ENCODE data around the gene SFSWAP. TPM values are rescaled to one million over a fixed set of nuclear protein-coding genes. Genes with fewer than 3 reads are reported as not detected.
"Not testable (repeated sequence)": the region's sequence is repeated elsewhere in the genome, so short reads cannot be mapped to it uniquely, and the experiment has no call there.

Gene SFSWAP
- total RNA-seq, 4 donors from 2014 or later, result 29.9 to 64.7 (median 45.3) TPM

DNA sequence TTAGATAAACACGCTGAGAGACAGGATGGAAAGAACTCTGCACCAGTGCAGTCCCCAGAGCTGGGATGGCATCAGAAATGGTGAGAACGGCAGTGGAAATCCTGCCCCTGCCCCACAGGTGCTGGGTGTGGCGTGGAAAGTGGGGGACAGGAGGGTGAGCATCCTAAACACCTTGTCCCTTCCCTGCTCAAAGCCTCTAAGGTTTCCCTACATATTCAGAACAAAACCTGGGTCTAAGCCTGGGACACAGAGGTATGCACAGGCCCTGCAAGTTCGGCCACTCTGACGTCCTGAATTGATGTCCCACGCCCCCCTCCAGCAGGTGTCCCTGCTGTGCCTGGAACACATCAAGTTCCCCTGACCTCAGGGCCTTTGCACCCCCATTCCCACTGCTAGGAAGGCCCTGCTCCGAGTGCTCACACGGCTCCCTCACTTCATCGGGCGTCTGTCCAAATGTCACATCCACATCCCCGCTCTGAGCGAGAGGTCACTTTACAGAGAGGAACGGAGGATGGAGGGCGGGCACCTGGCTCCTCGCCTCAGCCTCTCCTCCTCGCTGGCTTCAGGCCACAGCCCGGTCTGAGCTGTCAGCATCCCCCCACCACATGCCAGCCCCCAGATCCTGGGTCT lies 38.5 kb upstream of the SFSWAP start:
- TF ChIP-seq, protein P1, sequence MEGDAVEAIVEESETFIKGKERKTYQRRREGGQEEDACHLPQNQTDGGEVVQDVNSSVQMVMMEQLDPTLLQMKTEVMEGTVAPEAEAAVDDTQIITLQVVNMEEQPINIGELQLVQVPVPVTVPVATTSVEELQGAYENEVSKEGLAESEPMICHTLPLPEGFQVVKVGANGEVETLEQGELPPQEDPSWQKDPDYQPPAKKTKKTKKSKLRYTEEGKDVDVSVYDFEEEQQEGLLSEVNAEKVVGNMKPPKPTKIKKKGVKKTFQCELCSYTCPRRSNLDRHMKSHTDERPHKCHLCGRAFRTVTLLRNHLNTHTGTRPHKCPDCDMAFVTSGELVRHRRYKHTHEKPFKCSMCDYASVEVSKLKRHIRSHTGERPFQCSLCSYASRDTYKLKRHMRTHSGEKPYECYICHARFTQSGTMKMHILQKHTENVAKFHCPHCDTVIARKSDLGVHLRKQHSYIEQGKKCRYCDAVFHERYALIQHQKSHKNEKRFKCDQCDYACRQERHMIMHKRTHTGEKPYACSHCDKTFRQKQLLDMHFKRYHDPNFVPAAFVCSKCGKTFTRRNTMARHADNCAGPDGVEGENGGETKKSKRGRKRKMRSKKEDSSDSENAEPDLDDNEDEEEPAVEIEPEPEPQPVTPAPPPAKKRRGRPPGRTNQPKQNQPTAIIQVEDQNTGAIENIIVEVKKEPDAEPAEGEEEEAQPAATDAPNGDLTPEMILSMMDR (IDR thresholded peaks at IDR 0.05), result no peak
- no peak for ATAC-seq (ENCODE audit: low FRiP score)
- DNase-seq (ENCODE audit: low spot score), result no peak

DNA sequence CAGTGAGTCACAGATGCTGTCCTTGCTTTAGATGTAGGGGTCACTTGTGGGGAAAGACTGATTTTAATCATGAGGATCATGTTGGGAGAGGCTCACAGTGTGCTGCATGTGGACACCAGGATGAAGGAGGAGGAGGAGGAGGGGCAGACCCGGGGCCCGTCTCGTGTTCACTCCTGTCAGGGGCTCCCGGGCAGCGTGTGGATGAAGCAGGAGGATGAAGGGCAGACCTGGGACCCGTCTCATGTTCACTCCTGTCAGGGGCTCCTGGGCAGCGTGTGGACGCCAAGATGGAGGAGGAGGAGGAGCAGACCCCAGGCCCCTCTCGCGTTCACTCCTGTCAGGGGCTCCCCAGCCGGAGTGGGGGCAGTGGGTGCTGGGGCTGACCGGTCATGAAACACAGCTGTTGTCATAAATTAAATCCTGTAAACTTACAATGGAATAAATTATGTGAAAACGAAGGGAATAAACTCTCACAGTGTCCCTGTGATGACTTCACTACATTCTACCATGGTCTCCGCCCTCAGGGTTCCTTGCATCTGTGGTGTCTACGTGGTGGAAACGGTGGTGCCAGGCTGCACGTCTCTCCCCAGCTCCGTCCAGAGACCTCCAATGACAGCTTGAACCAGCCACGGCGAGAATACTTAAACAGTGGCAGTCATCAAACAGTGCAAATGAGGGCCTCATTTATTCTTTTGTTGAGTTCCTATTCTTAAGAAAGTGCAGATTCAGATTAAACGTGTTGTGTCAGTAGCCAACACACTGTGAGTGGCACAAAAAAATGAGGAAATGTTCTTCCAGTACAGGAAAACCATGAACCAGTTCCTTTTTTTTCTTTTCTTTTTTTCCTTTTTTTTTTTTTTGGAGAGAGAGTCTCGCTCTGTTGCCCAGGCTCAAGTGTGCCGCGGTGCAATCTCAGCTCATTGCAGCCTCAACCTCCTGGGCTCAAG lies 37.7 kb upstream of the SFSWAP start:
- DNase-seq (ENCODE audit: low spot score) (no peak), ATAC-seq (ENCODE audit: low FRiP score) (no peak)
- TF ChIP-seq, protein P1 (IDR thresholded peaks at IDR 0.05), result no peak

DNA sequence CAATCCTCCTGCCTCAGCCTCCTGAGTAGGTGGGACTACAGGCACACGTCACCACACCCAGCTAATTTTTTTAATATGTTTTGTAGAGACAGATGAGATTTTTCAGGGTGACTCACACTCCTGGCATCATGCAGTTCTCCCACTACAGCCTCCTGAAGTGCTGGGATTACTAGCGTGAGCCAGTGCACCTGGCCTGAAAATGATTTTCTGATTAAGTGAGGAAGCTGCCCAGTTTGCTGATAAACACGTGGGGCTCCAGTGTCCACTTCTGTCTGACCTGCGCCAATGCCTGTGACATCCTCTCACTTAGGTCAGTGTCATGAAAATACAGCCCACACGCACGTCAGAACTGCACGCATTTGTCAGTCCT lies 37.0 kb upstream of the SFSWAP start:
- DNase-seq (ENCODE audit: low spot score) (no peak), ATAC-seq (ENCODE audit: low FRiP score) (no peak)
- TF ChIP-seq, protein P1 (IDR thresholded peaks at IDR 0.05), result no peak

- no peak for ATAC-seq (ENCODE audit: low FRiP score)
- DNase-seq (ENCODE audit: low spot score), result no peak
Observed at GRCh38 chr12:131674373-131674772, 36.5 kb upstream of the SFSWAP start.

GRCh38 chr12:131675126-131676080 lies 35.5 kb upstream of the SFSWAP start:
- ATAC-seq (ENCODE audit: low FRiP score), result no peak
- TF ChIP-seq, protein P1 (IDR thresholded peaks at IDR 0.05), result no peak

More at GRCh38 chr12:131674373-131674772, 36.5 kb upstream of the SFSWAP start:
- TF ChIP-seq, protein P1 (IDR thresholded peaks at IDR 0.05), result no peak

GRCh38 chr12:131676544-131676943 lies 34.3 kb upstream of the SFSWAP start:
- TF ChIP-seq, protein P1 (IDR thresholded peaks at IDR 0.05), result no peak
- ATAC-seq (ENCODE audit: low FRiP score), result no peak
- DNase-seq (ENCODE audit: low spot score), result no peak

More at GRCh38 chr12:131675126-131676080, 35.5 kb upstream of the SFSWAP start:
- no peak for DNase-seq (ENCODE audit: low spot score)

- not testable (repeated sequence) for ATAC-seq (ENCODE audit: low FRiP score); DNase-seq (ENCODE audit: low spot score)
Observed at GRCh38 chr12:131677067-131677466, 33.8 kb upstream of the SFSWAP start.
